Activated CD8-positive, alpha-beta T cell treated with anti-CD3 and anti-CD28 coated beads for 36 hours (primary cell): ENCODE results near the gene GCG. TPM values are rescaled to one million over a fixed set of nuclear protein-coding genes. Genes with fewer than 3 reads are reported as not detected.

Experiments
- ATAC-seq: fragments of 200-7000 bp; cut with Tn5 transposase; one replicate; pipeline ENCODE4 v1.10.0; 2021; ENCODE audit warnings: mild to moderate bottlenecking, moderate library complexity
- CTCF ChIA-PET: fragments of 350-600 bp; sonication (Branson Sonifier 250); formaldehyde crosslinking; loops from one replicate; lab custom pipeline; 2021; ENCODE audit warnings: antibody characterized with exemption; lab: Charles Lee
- POLR2A ChIA-PET: fragments of 350-600 bp; sonication (Branson Sonifier 250); formaldehyde crosslinking; loops from one replicate; lab custom pipeline; 2021; ENCODE audit warnings: antibody characterized with exemption; lab: Charles Lee
- DNase-seq: peaks from one replicate; pipeline ENCODE4 v3.0.0-alpha.2; 2020
- H3K27ac Mint-ChIP-seq: one replicate; pipeline ENCODE4 v1.8.0; 2021; ENCODE audit warnings: mild to moderate bottlenecking, mixed read lengths
- H3K27me3 Mint-ChIP-seq: one replicate; pipeline ENCODE4 v1.8.0; 2021; ENCODE audit warnings: mixed read lengths
- H3K36me3 Mint-ChIP-seq: one replicate; pipeline ENCODE4 v1.8.0; 2021; ENCODE audit warnings: low read depth, mixed read lengths
- H3K4me1 Mint-ChIP-seq: one replicate; pipeline ENCODE4 v1.8.0; 2021; ENCODE audit warnings: low read depth, mixed read lengths
- H3K4me3 Mint-ChIP-seq: one replicate; pipeline ENCODE4 v1.8.0; 2021; ENCODE audit warnings: mild to moderate bottlenecking, moderate library complexity, mixed read lengths
- H3K9me3 Mint-ChIP-seq: one replicate; pipeline ENCODE4 v1.8.0; 2021; ENCODE audit warnings: mixed read lengths
- CTCF ChIP-seq: fragments of 200-600 bp; IDR thresholded peaks from one replicate; pipeline ENCODE4 v1.8.0; 2022; ENCODE audit warnings: antibody characterized with exemption, mild to moderate bottlenecking
- intact Hi-C: fragments of 100-400 bp; cut with micrococcal nuclease; formaldehyde crosslinking; loops from one replicate; pipeline ENCODE4 v1.10.0; 2022
- total RNA-seq, 2 experiments: library from RNA; stranded (reverse); gene quantifications; one replicate each; pipeline ENCODE4 v1.2.3, GENCODE V29; 2021

Gene GCG
- total RNA-seq, 2 experiments from 2014 or later: not detected

GRCh38 chr2:162196638-162197037 lies 44.6 kb upstream of the GCG start:
- Mint-ChIP-seq H3K9me3 (no peaks in the 10 kb centered on the region), H3K36me3 (no peaks in the 10 kb centered on the region), H3K4me3 (no peak overlapping the region), H3K27ac (no peak overlapping the region), H3K4me1 (peaks cover 6% of the 10 kb centered on the region), H3K27me3 (peaks cover 31% of the 10 kb centered on the region)
- intact Hi-C loops: no loop called here
- no peak for ATAC-seq
- DNase-seq: no peak
- CTCF ChIA-PET: interaction anchor here (2.2 to 2.6 kb wide), 2 partner anchors 24 to 43 kb away, joined by 6 to 14 read pairs; no protein-coding TSS in a partner anchor
- POLR2A ChIA-PET: no interaction called here
- TF ChIP-seq CTCF: no peak

- intact Hi-C loops: no loop called here
- no peak overlapping the region for H3K27ac Mint-ChIP-seq
- peaks cover 29% of the 10 kb centered on the region for H3K27me3 Mint-ChIP-seq
- no peaks in the 10 kb centered on the region for H3K9me3 Mint-ChIP-seq
- no peaks in the 10 kb centered on the region for H3K36me3 Mint-ChIP-seq
- no peak overlapping the region for H3K4me3 Mint-ChIP-seq
- POLR2A ChIA-PET: no interaction called here
- CTCF ChIA-PET: no interaction called here
- no peak for DNase-seq
- no peak for ATAC-seq
- TF ChIP-seq CTCF: no peak
- peaks cover 4% of the 10 kb centered on the region for H3K4me1 Mint-ChIP-seq
These were observed 36.4 kb upstream of the GCG start for GRCh38 chr2:162188451-162188850.

GRCh38 chr2:162185541-162186232 lies 33.6 kb upstream of the GCG start:
- Mint-ChIP-seq H3K4me3 (no peak overlapping the region), H3K27ac (no peak overlapping the region), H3K36me3 (no peaks in the 10 kb centered on the region), H3K27me3 (peaks cover 11% of the 10 kb centered on the region), H3K4me1 (peaks cover 4% of the 10 kb centered on the region), H3K9me3 (no peaks in the 10 kb centered on the region)
- CTCF ChIA-PET: interaction anchor here (1.1 to 3.9 kb wide), 2 partner anchors 10 to 35 kb away, joined by 3 to 19 read pairs; no protein-coding TSS in a partner anchor
- intact Hi-C loops: no loop called here
- TF ChIP-seq CTCF: no peak
- POLR2A ChIA-PET: no interaction called here
- ATAC-seq (no peak), DNase-seq (no peak)

- peaks cover 9% of the 10 kb centered on the region for H3K27me3 Mint-ChIP-seq
- no peak for TF ChIP-seq CTCF
- POLR2A ChIA-PET: no interaction called here
- intact Hi-C loops: no loop called here
- no peak overlapping the region for H3K27ac Mint-ChIP-seq
- peaks cover 4% of the 10 kb centered on the region for H3K4me1 Mint-ChIP-seq
- CTCF ChIA-PET: interaction anchor here (3.9 kb wide), 1 partner anchor 36 kb away, joined by 19 read pairs; no protein-coding TSS in a partner anchor
- no peaks in the 10 kb centered on the region for H3K36me3 Mint-ChIP-seq
- ATAC-seq (peak; percentile 24), DNase-seq (no peak)
- H3K4me3 Mint-ChIP-seq: no peak overlapping the region
- H3K9me3 Mint-ChIP-seq: no peaks in the 10 kb centered on the region
These were observed 32.9 kb upstream of the GCG start for GRCh38 chr2:162184821-162185450.

- DNase-seq (no peak), ATAC-seq (no peak)
- CTCF ChIA-PET: interaction anchor here (3.9 kb wide), 1 partner anchor 36 kb away, joined by 19 read pairs; no protein-coding TSS in a partner anchor
- intact Hi-C loops: no loop called here
- TF ChIP-seq CTCF: no peak
- no peak overlapping the region for H3K27ac Mint-ChIP-seq
- no peaks in the 10 kb centered on the region for H3K9me3 Mint-ChIP-seq
- H3K4me1 Mint-ChIP-seq: peaks cover 4% of the 10 kb centered on the region
- no peaks in the 10 kb centered on the region for H3K36me3 Mint-ChIP-seq
- H3K27me3 Mint-ChIP-seq: peaks cover 11% of the 10 kb centered on the region
- POLR2A ChIA-PET: no interaction called here
- H3K4me3 Mint-ChIP-seq: no peak overlapping the region
These were observed 32.3 kb upstream of the GCG start for GRCh38 chr2:162184359-162184758.
